Measurements from ENCODE around the gene FANK1.

GRCh38 chr10:125989791-125990190 is 93.4 kb downstream of the FANK1 start:
- TF ChIP-seq CTCF (conservative IDR thresholded peaks at IDR 0.05; ENCODE audit: low read length), result no peak
- no peak for TF ChIP-seq EZH2phosphoT487 (IDR thresholded peaks at IDR 0.05; ENCODE audit: borderline replicate concordance, low read depth, low read length)
